ENCODE data around the gene EIF3M. TPM values are rescaled to one million over a fixed set of nuclear protein-coding genes. Genes with fewer than 3 reads are reported as not detected.

EIF3M gene
- total RNA-seq, 1 donor from 2014 or later, result 269 TPM

DNA sequence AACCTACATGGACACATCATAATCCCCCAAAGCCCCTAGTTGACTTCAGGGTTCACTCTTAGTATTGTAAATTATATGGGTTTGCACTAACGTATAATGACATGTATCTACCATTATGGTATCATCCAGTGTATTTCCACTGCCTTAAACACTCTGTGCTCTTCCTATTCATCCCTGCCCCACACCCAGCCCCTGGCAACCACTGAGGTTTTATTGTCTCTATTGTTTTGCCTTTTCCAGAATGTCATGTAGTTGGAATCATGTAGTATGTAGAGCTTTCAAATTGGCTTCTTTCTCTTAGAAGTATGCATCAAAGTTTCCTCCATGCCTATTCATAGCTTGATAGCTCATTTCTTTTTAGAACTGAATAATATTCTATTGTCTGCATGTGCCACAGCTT lies 16.5 kb upstream of the EIF3M start:
- no peak for DNase-seq (ENCODE audit: extremely low spot score, unreplicated experiment)
- H3K9me3 Mint-ChIP-seq, result no peaks in the 10 kb centered on the region
- H3K4me3 Mint-ChIP-seq, result no peak overlapping the region
- no peaks in the 10 kb centered on the region for H3K36me3 Mint-ChIP-seq
- peaks cover 6% of the 10 kb centered on the region for H3K27me3 Mint-ChIP-seq
- H3K27ac Mint-ChIP-seq, result no peak overlapping the region
- TF ChIP-seq, protein P1, sequence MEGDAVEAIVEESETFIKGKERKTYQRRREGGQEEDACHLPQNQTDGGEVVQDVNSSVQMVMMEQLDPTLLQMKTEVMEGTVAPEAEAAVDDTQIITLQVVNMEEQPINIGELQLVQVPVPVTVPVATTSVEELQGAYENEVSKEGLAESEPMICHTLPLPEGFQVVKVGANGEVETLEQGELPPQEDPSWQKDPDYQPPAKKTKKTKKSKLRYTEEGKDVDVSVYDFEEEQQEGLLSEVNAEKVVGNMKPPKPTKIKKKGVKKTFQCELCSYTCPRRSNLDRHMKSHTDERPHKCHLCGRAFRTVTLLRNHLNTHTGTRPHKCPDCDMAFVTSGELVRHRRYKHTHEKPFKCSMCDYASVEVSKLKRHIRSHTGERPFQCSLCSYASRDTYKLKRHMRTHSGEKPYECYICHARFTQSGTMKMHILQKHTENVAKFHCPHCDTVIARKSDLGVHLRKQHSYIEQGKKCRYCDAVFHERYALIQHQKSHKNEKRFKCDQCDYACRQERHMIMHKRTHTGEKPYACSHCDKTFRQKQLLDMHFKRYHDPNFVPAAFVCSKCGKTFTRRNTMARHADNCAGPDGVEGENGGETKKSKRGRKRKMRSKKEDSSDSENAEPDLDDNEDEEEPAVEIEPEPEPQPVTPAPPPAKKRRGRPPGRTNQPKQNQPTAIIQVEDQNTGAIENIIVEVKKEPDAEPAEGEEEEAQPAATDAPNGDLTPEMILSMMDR (conservative IDR thresholded peaks at IDR 0.05), result no peak
- H3K4me1 Mint-ChIP-seq (ENCODE audit: unreplicated experiment), result peaks cover 15% of the 10 kb centered on the region

DNA sequence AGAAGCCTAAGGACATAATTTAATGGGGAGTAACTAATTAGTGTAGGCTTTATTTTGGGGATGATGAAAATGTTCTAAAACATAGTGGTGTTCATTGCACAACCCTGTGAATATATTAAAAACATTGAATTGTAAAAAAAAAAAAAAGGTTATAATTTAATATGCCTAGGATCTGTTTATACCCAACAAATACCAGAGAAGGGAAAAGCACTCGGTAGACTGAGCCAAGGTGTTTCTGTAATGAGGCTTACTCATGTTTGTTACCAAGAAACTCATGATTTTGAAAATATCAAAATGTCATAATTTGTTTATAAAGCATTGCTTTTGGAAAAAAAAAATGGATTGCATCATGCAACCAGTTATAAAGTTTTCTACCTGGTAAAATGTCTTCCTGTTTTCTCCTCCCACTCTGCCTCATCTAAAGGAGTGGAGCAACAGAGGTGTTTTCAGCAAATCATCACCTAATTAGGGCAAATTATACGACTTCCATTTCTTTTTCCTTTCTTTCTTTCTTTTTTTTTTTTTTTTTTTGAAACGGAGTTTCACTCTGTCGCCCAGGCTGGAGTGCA lies 14.2 kb upstream of the EIF3M start:
- DNase-seq (ENCODE audit: extremely low spot score, unreplicated experiment), result no peak
- H3K27me3 Mint-ChIP-seq, result peaks cover 6% of the 10 kb centered on the region
- no peaks in the 10 kb centered on the region for H3K36me3 Mint-ChIP-seq
- peaks cover 12% of the 10 kb centered on the region for H3K4me1 Mint-ChIP-seq (ENCODE audit: unreplicated experiment)
- H3K4me3 Mint-ChIP-seq, result no peak overlapping the region
- TF ChIP-seq, protein P1 (conservative IDR thresholded peaks at IDR 0.05), result no peak
- no peaks in the 10 kb centered on the region for H3K9me3 Mint-ChIP-seq
- H3K27ac Mint-ChIP-seq, result no peak overlapping the region

DNA sequence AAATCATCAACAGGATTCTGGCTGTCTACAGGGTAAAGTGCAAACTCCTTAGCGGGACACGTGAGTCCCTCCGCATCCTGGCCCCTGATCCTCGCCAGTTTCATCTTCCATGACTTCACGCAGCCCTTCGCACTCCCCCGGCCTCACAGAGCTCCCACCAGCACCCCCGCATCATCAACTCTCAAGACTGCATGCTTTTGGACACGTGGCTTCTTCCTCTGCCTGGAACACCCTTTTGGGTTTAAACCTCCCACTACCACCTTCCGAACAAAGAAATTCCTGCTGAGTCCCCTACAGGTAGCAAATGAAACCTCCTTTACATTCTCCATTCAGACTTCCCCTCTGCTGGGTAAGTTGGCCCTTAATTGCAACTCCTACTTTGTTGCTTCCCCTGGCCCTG lies 12.6 kb upstream of the EIF3M start:
- no peaks in the 10 kb centered on the region for H3K36me3 Mint-ChIP-seq
- DNase-seq (ENCODE audit: extremely low spot score, unreplicated experiment), result no peak
- H3K4me1 Mint-ChIP-seq (ENCODE audit: unreplicated experiment), result peaks cover 17% of the 10 kb centered on the region
- H3K4me3 Mint-ChIP-seq, result no peak overlapping the region
- H3K27ac Mint-ChIP-seq, result no peak overlapping the region
- TF ChIP-seq, protein P1 (conservative IDR thresholded peaks at IDR 0.05), result no peak
- H3K27me3 Mint-ChIP-seq, result peaks cover 6% of the 10 kb centered on the region
- no peaks in the 10 kb centered on the region for H3K9me3 Mint-ChIP-seq

DNA sequence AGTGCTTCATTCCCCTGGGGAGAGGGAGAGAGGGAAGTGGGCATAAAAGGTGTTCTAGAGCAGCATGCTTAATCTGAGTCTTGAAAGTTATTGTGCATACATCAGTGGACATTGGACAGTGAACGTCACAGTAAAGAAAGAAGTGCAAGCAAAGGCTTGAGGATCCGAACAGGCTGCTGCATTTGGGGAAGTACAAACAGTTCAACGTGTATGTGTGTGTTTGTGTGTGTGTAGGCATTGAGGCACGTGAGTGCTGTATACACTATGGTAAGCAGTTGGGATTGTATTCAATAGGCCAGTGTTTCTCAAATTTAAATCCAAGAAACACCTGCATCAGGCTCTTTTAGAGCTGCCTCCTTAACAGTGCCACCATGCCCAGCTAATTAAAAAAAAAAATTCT lies 10.4 kb upstream of the EIF3M start:
- no peak overlapping the region for H3K4me3 Mint-ChIP-seq
- H3K9me3 Mint-ChIP-seq, result no peaks in the 10 kb centered on the region
- no peak overlapping the region for H3K27ac Mint-ChIP-seq
- no peak for DNase-seq (ENCODE audit: extremely low spot score, unreplicated experiment)
- H3K27me3 Mint-ChIP-seq, result peaks cover 3% of the 10 kb centered on the region
- H3K36me3 Mint-ChIP-seq, result no peaks in the 10 kb centered on the region
- peaks cover 17% of the 10 kb centered on the region for H3K4me1 Mint-ChIP-seq (ENCODE audit: unreplicated experiment)
- TF ChIP-seq, protein P1 (conservative IDR thresholded peaks at IDR 0.05), result no peak

DNA sequence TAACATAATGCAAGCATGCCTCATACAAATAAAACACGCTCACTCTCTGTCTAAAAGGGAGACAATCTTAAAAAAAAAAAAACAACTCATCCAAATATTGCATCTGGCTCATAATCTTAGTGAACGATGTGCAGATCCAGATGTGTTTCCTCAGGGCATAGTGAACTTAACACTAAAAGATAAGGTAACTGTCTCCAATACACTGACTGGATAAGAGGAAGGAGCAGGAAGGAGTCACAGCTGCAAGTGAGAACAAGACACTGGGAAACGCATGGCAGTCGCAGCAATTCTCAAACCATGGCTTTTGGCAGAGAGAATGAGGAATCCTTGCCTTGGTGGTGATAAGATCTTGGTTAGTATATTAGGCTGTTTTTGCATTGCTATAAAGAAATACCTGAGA lies 9.2 kb upstream of the EIF3M start:
- peaks cover 3% of the 10 kb centered on the region for H3K27me3 Mint-ChIP-seq
- peaks cover 17% of the 10 kb centered on the region for H3K4me1 Mint-ChIP-seq (ENCODE audit: unreplicated experiment)
- no peaks in the 10 kb centered on the region for H3K9me3 Mint-ChIP-seq
- H3K27ac Mint-ChIP-seq, result no peak overlapping the region
- TF ChIP-seq, protein P1 (conservative IDR thresholded peaks at IDR 0.05), result no peak
- H3K36me3 Mint-ChIP-seq, result no peaks in the 10 kb centered on the region
- DNase-seq (ENCODE audit: extremely low spot score, unreplicated experiment), result no peak
- H3K4me3 Mint-ChIP-seq, result no peak overlapping the region

DNA sequence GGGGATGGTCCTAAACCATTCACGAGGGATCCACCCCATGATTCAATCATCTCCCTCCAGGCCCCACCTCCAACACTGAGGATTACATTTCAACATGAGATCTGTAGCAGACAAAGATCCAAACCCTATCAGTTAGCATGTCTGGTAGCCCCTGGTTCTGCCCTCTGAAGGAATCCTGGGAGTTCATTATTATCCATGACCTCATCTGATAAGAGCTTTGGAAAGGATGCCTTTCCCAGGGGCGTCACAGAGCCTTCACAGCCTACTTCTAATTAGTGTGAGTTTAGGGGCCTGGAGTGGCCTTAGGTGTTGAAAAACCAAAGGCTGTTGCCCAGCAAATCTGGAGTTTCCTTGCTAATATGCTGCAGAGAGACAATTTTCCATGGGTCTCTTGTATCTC lies 8.6 kb upstream of the EIF3M start:
- no peak overlapping the region for H3K27ac Mint-ChIP-seq
- H3K36me3 Mint-ChIP-seq, result no peaks in the 10 kb centered on the region
- H3K27me3 Mint-ChIP-seq, result peaks cover 3% of the 10 kb centered on the region
- no peaks in the 10 kb centered on the region for H3K9me3 Mint-ChIP-seq
- H3K4me1 Mint-ChIP-seq (ENCODE audit: unreplicated experiment), result peaks cover 17% of the 10 kb centered on the region
- no peak for DNase-seq (ENCODE audit: extremely low spot score, unreplicated experiment)
- no peak overlapping the region for H3K4me3 Mint-ChIP-seq
- TF ChIP-seq, protein P1 (conservative IDR thresholded peaks at IDR 0.05), result no peak

Measured in type B pancreatic cell (in vitro differentiated cells).